ENCODE measurements around the gene MBNL1. TPM values are rescaled to one million over a fixed set of nuclear protein-coding genes. Genes with fewer than 3 reads are reported as not detected.

The MBNL1 gene
- total RNA-seq, 3 donors from 2014 or later = 314 to 702 (median 353) TPM

GRCh38 chr3:152232679-152233078 lies 36.0 kb upstream of the MBNL1 start:
- Histone ChIP-seq H3K27me3 (no peaks in the 10 kb centered on the region), H3K4me3 (no peak overlapping the region), H3K4me1 (no peaks in the 10 kb centered on the region), H3K36me3 (no peaks in the 10 kb centered on the region), H3K9me3 (no peaks in the 10 kb centered on the region), H3K27ac (no peak overlapping the region)
- intact Hi-C loops (cut with DNase I; ENCODE audit: low total_unique reads) = no loop called here
- TF ChIP-seq CTCF (IDR thresholded peaks at IDR 0.05) (no peak), POLR2A (IDR thresholded peaks at IDR 0.05) (no peak), POLR2AphosphoS5 (IDR thresholded peaks at IDR 0.05) (no peak)
- no peak for DNase-seq (ENCODE audit: low spot score in 2 of 2)

DNA sequence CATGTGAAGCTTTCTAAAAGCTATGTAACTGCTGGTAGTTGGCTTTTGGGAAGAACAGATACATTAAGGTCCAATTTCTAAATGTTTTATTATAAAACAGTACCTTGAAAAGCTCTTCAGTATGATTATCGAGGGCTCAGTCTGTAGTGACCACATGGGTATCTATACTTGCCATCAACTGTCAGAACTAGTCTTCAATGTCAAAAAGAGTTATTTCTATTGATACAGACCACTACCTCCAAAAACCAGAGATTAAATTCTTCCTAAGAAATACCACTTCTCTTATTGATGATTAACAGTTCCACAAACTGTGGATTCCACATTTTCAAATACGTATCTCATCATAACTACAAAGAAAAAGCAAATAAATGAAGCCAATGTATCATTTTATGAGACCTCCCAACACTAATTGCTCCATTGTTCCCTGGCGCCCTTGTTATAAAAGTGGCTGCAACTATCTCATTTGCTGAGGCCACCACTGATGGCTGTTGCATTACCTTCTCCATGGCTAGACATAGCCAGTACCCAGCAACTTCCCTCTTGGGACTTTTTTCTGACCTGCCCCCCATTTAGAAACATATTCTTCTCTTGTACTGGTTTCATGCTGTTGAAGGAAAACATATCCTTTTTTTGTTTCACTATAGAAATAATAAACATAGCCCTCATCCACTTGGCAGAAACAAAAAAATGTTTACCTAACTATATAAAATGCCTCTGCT lies 33.9 kb upstream of the MBNL1 start:
- H3K4me1 ChIP-seq = no peaks in the 10 kb centered on the region
- intact Hi-C loops (cut with DNase I; ENCODE audit: low total_unique reads) = no loop called here
- H3K4me3 ChIP-seq = no peak overlapping the region
- no peaks in the 10 kb centered on the region for H3K36me3 ChIP-seq
- no peak for TF ChIP-seq POLR2A (IDR thresholded peaks at IDR 0.05)
- no peak for TF ChIP-seq CTCF (IDR thresholded peaks at IDR 0.05)
- TF ChIP-seq POLR2AphosphoS5 (IDR thresholded peaks at IDR 0.05) = no peak
- DNase-seq (ENCODE audit: low spot score in 2 of 2) = no peak
- no peaks in the 10 kb centered on the region for H3K9me3 ChIP-seq
- no peak overlapping the region for H3K27ac ChIP-seq
- H3K27me3 ChIP-seq = no peaks in the 10 kb centered on the region

DNA sequence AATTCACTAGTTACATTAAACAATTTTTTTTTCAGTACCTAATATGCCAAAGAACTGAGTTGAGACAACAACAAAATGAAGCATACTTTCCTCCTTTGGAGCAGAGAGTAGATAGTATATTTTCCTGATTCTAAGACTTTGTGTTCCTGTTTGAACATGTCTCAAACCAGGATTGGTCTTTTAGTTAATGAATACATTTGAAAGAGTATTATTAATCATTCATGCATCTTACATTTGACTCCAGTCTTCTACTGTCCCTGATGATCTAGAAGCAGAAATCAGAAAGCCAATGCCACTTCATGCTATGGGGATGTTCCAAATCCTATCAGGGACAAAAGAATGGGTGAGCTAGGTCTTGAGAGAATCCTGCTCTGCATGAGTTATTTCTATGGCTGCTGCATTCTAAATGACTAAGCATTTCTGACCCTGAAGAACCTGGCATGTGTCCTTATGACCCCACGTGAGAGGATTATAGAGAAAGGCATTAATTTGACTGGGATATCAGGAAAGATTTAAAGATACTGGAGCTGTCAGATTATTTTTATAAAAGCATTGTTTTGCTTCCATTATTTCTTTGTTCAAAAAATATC lies 32.9 kb upstream of the MBNL1 start:
- no peak overlapping the region for H3K4me3 ChIP-seq
- H3K9me3 ChIP-seq = no peaks in the 10 kb centered on the region
- H3K4me1 ChIP-seq = no peaks in the 10 kb centered on the region
- DNase-seq (ENCODE audit: low spot score in 2 of 2) = no peak
- intact Hi-C loops (cut with DNase I; ENCODE audit: low total_unique reads) = no loop called here
- TF ChIP-seq POLR2A (IDR thresholded peaks at IDR 0.05) = no peak
- TF ChIP-seq POLR2AphosphoS5 (IDR thresholded peaks at IDR 0.05) = no peak
- TF ChIP-seq CTCF (IDR thresholded peaks at IDR 0.05) = no peak
- no peak overlapping the region for H3K27ac ChIP-seq
- no peaks in the 10 kb centered on the region for H3K36me3 ChIP-seq
- H3K27me3 ChIP-seq = no peaks in the 10 kb centered on the region

GRCh38 chr3:152236716-152237115 lies 32.0 kb upstream of the MBNL1 start:
- H3K4me3 ChIP-seq = no peak overlapping the region
- no peaks in the 10 kb centered on the region for H3K9me3 ChIP-seq
- H3K36me3 ChIP-seq = no peaks in the 10 kb centered on the region
- H3K27me3 ChIP-seq = no peaks in the 10 kb centered on the region
- intact Hi-C loops (cut with DNase I; ENCODE audit: low total_unique reads) = no loop called here
- DNase-seq (ENCODE audit: low spot score in 2 of 2) = no peak
- TF ChIP-seq CTCF (IDR thresholded peaks at IDR 0.05) (no peak), POLR2A (IDR thresholded peaks at IDR 0.05) (no peak), POLR2AphosphoS5 (IDR thresholded peaks at IDR 0.05) (no peak)
- H3K27ac ChIP-seq = no peak overlapping the region
- H3K4me1 ChIP-seq = no peaks in the 10 kb centered on the region

GRCh38 chr3:152241142-152242017 lies 27.3 kb upstream of the MBNL1 start:
- intact Hi-C loops (cut with DNase I; ENCODE audit: low total_unique reads) = no loop called here
- TF ChIP-seq POLR2AphosphoS5 (IDR thresholded peaks at IDR 0.05) = no peak
- no peak for TF ChIP-seq POLR2A (IDR thresholded peaks at IDR 0.05)
- no peak for TF ChIP-seq CTCF (IDR thresholded peaks at IDR 0.05)
- DNase-seq (ENCODE audit: low spot score in 2 of 2) = no peak
- Histone ChIP-seq H3K27ac (no peak overlapping the region), H3K4me3 (no peak overlapping the region), H3K27me3 (no peaks in the 10 kb centered on the region), H3K9me3 (no peaks in the 10 kb centered on the region), H3K4me1 (no peaks in the 10 kb centered on the region), H3K36me3 (no peaks in the 10 kb centered on the region)

All from breast epithelium (tissue), 4 donors.